ENCODE measurements around the gene C1QTNF5. TPM values are rescaled to one million over a fixed set of nuclear protein-coding genes. Genes with fewer than 3 reads are reported as not detected.

C1QTNF5 gene
- total RNA-seq, 1 experiment from 2014 or later = not detected

DNA sequence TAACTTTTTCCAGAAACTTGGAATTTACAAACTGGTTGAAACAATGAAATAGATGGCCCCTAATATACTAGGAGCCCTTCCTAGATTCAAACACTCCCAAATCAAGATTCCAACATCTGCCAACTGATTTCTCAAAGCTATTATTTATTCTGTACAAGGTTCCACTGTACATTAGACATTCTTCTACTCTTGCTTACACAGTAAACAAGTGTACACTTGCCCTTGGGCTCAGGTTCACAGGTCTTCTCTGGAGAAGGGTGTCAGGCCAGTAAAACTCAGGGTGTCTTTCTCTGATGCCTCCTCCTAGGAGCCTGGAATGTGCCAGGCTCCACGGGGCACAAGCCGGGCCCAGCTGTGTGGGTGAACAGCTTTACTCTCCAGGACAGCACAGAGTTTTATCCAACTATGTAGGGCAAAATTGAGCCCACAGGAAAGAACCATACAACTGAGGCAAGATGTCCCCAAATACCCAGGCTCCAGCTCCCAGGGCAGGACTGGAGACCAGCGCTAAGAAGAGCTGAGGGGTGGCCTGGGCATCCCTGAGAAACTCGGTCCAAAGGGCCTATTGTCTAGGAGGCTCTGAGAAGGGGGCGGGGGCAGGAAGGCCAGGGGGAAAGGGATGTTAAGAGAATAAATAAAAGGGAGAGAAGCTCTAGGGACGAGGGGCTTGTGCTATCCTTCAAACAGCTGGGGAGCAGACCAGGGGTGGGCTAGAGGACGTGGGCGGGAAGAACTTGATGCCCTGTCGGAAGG lies 14.6 kb upstream of the C1QTNF5 start:
- BruUV-seq (replicated peaks) = no TSS peak
- Histone ChIP-seq H3K36me3 (ENCODE audit: control insufficient read depth in 1 of 2, insufficient read depth in 2 of 2, low read length in 2 of 2) (peaks cover 0 to 6% of the 10 kb centered on the region in 2 experiments; a peak in 1 of 4 replicates), H3K4me2 (ENCODE audit: low read length) (peak overlapping the region; percentile 97; the same call in 1 of the 2 replicates), H3K4me3 (replicated peaks in 1 of 2; ENCODE audit: low read depth in 1 of 2, low read length in 2 of 2) (no peak overlapping the region), H3K9me2 (ENCODE audit: insufficient read depth) (no peaks in the 10 kb centered on the region), H3K9ac (ENCODE audit: low read length) (no peak overlapping the region), H3K27me3 (ENCODE audit: insufficient read depth, low read length) (no peaks in the 10 kb centered on the region), H3K9me3 (ENCODE audit: control insufficient read depth in 1 of 2, insufficient read depth in 1 of 2, low read depth in 1 of 2, low read length in 2 of 2) (no peaks in the 10 kb centered on the region), H4K20me1 (ENCODE audit: insufficient read depth) (no peaks in the 10 kb centered on the region), H3K4me1 (ENCODE audit: control insufficient read depth in 1 of 2, insufficient read depth in 2 of 2, low read length in 2 of 2) (peaks cover 6 to 18% of the 10 kb centered on the region in 2 experiments; a peak in 2 of 4 replicates), H2AFZ (ENCODE audit: low read depth, low read length, poor library complexity, severe bottlenecking) (no peak overlapping the region), H3K79me2 (ENCODE audit: insufficient read depth, low read length) (no peaks in the 10 kb centered on the region), H3K27ac (ENCODE audit: low read depth, low read length) (no peak overlapping the region)
- no peak for TF ChIP-seq POLR2A (IDR thresholded peaks at IDR 0.05; ENCODE audit: borderline replicate concordance, extremely low read depth, insufficient read depth, insufficient read length)
- TF ChIP-seq, protein P1, sequence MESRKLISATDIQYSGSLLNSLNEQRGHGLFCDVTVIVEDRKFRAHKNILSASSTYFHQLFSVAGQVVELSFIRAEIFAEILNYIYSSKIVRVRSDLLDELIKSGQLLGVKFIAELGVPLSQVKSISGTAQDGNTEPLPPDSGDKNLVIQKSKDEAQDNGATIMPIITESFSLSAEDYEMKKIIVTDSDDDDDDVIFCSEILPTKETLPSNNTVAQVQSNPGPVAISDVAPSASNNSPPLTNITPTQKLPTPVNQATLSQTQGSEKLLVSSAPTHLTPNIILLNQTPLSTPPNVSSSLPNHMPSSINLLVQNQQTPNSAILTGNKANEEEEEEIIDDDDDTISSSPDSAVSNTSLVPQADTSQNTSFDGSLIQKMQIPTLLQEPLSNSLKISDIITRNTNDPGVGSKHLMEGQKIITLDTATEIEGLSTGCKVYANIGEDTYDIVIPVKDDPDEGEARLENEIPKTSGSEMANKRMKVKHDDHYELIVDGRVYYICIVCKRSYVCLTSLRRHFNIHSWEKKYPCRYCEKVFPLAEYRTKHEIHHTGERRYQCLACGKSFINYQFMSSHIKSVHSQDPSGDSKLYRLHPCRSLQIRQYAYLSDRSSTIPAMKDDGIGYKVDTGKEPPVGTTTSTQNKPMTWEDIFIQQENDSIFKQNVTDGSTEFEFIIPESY (IDR thresholded peaks at IDR 0.05; ENCODE audit: extremely low read depth, insufficient replicate concordance, low read length) = no peak
- TF ChIP-seq SIN3A (IDR thresholded peaks at IDR 0.05; ENCODE audit: low read depth) = no peak
- no peak for TF ChIP-seq CEBPB (IDR thresholded peaks at IDR 0.05; ENCODE audit: low read depth)
- no peak for TF ChIP-seq EZH2phosphoT487 (IDR thresholded peaks at IDR 0.05; ENCODE audit: borderline replicate concordance)
- TF ChIP-seq, protein P2, sequence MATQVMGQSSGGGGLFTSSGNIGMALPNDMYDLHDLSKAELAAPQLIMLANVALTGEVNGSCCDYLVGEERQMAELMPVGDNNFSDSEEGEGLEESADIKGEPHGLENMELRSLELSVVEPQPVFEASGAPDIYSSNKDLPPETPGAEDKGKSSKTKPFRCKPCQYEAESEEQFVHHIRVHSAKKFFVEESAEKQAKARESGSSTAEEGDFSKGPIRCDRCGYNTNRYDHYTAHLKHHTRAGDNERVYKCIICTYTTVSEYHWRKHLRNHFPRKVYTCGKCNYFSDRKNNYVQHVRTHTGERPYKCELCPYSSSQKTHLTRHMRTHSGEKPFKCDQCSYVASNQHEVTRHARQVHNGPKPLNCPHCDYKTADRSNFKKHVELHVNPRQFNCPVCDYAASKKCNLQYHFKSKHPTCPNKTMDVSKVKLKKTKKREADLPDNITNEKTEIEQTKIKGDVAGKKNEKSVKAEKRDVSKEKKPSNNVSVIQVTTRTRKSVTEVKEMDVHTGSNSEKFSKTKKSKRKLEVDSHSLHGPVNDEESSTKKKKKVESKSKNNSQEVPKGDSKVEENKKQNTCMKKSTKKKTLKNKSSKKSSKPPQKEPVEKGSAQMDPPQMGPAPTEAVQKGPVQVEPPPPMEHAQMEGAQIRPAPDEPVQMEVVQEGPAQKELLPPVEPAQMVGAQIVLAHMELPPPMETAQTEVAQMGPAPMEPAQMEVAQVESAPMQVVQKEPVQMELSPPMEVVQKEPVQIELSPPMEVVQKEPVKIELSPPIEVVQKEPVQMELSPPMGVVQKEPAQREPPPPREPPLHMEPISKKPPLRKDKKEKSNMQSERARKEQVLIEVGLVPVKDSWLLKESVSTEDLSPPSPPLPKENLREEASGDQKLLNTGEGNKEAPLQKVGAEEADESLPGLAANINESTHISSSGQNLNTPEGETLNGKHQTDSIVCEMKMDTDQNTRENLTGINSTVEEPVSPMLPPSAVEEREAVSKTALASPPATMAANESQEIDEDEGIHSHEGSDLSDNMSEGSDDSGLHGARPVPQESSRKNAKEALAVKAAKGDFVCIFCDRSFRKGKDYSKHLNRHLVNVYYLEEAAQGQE (IDR thresholded peaks at IDR 0.05; ENCODE audit: low read depth) = no peak
- TF ChIP-seq, protein P3, sequence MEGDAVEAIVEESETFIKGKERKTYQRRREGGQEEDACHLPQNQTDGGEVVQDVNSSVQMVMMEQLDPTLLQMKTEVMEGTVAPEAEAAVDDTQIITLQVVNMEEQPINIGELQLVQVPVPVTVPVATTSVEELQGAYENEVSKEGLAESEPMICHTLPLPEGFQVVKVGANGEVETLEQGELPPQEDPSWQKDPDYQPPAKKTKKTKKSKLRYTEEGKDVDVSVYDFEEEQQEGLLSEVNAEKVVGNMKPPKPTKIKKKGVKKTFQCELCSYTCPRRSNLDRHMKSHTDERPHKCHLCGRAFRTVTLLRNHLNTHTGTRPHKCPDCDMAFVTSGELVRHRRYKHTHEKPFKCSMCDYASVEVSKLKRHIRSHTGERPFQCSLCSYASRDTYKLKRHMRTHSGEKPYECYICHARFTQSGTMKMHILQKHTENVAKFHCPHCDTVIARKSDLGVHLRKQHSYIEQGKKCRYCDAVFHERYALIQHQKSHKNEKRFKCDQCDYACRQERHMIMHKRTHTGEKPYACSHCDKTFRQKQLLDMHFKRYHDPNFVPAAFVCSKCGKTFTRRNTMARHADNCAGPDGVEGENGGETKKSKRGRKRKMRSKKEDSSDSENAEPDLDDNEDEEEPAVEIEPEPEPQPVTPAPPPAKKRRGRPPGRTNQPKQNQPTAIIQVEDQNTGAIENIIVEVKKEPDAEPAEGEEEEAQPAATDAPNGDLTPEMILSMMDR (IDR thresholded peaks at IDR 0.05 in 2 of 3, conservative IDR thresholded peaks at IDR 0.05 in 1 of 3; ENCODE audit: borderline replicate concordance in 1 of 3, insufficient read depth in 1 of 3, low read depth in 2 of 3, low read length in 2 of 3) = no peak
- TF ChIP-seq POLR2AphosphoS5 (IDR thresholded peaks at IDR 0.05; ENCODE audit: low read depth, low read length) = no peak
- no peak for TF ChIP-seq RAD21 (IDR thresholded peaks at IDR 0.05; ENCODE audit: low read depth)
- TF ChIP-seq SRF (IDR thresholded peaks at IDR 0.05; ENCODE audit: low read depth) = no peak
- no peak for TF ChIP-seq EGR1 (IDR thresholded peaks at IDR 0.05; ENCODE audit: low read depth)
- no peak for TF ChIP-seq YY1 (IDR thresholded peaks at IDR 0.05; ENCODE audit: extremely low read depth, insufficient replicate concordance, low read depth, low read length)
- intact Hi-C loops (cut with micrococcal nuclease) = no loop called here
- DNase-seq (ENCODE audit: low read depth, low spot score) (no peak), ATAC-seq (no peak)
- POLR2A ChIA-PET = interaction anchor here (1.0 kb wide), 1 partner anchor 234 kb away, joined by 4 read pairs; the partner anchor contains the start of gene HINFP
- RAD21 ChIA-PET (ENCODE audit: low non-redundant PET in 1 of 2, low total read pairs in 2 of 2, uncharacterized antibody in 2 of 2, unreplicated experiment in 2 of 2) = interaction anchor here (0.7 to 1.6 kb wide), 6 partner anchors 10 to 120 kb away, joined by 3 to 7 read pairs (median 3); no protein-coding TSS in a partner anchor
- CTCF ChIA-PET = interaction anchor here (1.0 to 2.6 kb wide), 10 partner anchors 9 to 288 kb away, joined by 5 to 68 read pairs (median 12); partner anchors contain the start of genes C1QTNF5, USP2 and VPS11
